GM20000 (cell line): ENCODE measurements around the gene ROBO1.

Experiments used
- DNase-seq: peaks from one replicate; pipeline ENCODE4 v3.0.0; 2012; ENCODE audit warnings: low spot score
- TF ChIP-seq, protein P1 (sequence below): IDR thresholded peaks from 2 replicates; pipeline ENCODE4 v1.5.1; 2012; ENCODE audit warnings: mild to moderate bottlenecking, control low read depth; ENCODE audit errors: extremely low read depth, missing control alignments

The ROBO1 gene

DNA sequence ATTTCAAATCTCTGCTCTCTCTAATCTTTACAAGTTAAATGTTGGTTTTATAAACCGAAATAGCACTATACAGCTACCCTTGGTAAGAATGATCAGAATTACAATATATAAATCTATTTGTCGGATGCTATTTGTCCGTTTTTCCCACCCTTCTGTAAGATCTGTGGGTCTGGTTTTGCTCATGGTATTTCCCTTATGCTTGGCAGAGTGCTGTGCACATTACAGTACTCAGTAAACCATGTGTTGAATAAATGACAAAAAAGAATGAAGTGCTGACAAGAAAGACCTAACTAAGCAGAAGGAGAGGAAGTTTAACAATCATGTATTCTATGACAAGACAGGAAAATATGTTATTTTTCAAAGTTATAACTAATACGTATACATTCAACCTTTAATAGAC lies 827.2 kb downstream of the ROBO1 start:
- no peak for DNase-seq
- TF ChIP-seq, protein P1, sequence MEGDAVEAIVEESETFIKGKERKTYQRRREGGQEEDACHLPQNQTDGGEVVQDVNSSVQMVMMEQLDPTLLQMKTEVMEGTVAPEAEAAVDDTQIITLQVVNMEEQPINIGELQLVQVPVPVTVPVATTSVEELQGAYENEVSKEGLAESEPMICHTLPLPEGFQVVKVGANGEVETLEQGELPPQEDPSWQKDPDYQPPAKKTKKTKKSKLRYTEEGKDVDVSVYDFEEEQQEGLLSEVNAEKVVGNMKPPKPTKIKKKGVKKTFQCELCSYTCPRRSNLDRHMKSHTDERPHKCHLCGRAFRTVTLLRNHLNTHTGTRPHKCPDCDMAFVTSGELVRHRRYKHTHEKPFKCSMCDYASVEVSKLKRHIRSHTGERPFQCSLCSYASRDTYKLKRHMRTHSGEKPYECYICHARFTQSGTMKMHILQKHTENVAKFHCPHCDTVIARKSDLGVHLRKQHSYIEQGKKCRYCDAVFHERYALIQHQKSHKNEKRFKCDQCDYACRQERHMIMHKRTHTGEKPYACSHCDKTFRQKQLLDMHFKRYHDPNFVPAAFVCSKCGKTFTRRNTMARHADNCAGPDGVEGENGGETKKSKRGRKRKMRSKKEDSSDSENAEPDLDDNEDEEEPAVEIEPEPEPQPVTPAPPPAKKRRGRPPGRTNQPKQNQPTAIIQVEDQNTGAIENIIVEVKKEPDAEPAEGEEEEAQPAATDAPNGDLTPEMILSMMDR: no peak

DNA sequence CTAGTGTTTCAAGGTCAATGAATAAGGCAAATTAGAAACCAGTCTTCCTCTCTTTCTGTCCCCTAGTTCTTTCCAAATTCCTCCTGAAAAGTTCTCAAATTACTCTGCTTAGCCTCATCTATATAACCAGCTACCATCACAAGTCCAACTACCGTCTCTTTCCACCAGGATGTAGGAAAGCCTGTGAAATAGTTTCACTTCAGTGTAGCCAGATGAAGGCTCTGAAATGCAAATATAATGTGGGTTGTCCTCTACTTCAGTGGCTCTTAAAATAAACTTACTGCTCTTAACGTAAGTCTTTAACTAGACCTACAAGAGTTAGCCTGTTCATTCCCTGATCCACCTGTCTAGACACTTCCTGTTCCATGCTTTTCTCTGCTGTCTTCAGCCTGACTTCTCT lies 827.7 kb downstream of the ROBO1 start:
- TF ChIP-seq, protein P1: no peak

DNA sequence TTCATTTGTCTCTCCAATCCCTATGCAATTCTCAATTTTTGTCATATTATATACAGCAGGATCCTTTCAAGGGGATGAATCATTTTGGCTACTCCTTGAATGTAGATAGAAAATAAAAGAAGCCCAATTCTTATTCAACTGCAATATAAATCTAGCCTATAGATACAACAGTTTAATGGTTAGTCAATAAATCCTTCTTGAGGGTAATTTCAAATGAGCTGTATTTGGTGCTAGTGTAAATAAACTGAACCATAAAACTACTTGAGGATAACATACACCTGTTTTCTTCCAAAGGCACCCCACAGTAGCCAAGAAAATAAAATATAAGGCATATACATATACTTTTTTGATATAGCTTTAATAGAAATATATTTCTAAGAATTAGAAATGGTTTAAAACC lies 830.3 kb downstream of the ROBO1 start:
- TF ChIP-seq, protein P1: no peak

More for the DNA sequence above, 827.7 kb downstream of the ROBO1 start:
- no peak for DNase-seq

DNA sequence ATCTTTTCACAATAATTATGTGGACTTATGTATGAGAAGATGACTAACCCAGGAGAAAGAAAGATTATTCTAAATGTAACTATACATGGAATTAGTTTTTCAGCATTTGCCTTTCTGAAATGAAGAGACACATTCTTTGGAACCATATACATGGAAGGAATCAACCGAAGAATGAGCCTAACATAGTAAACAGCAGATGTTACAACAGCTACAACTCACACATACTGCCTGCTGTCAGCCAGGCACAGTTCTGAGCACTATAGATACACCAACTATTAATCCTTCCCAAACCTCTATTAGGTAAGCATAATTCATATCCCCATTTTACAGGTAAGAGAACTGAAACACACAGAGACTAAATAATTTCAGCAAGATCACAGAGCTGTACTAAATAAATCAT lies 840.0 kb downstream of the ROBO1 start:
- DNase-seq: no peak

More for the DNA sequence above, 830.3 kb downstream of the ROBO1 start:
- no peak for DNase-seq

DNA sequence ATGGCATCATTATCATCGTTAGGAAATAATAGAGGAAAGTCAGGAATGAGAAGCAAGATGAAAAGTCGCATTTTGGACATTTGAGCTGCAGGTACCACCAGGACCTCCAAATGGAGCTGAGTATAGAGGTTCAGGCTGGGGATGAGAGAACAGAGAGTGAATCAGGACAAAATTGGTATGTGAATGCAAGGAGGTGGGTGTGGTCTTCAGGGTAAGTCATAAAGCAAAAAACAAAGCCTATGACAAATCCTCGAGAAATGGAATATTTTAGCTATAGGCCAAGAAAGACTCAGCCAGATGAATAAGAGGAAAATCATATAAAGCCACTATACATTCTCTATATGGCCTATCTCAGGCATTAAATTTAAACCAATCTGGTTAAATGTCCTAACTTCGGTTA lies 841.3 kb downstream of the ROBO1 start:
- DNase-seq: no peak
- TF ChIP-seq, protein P1: no peak

More for the DNA sequence above, 840.0 kb downstream of the ROBO1 start:
- TF ChIP-seq, protein P1: no peak

DNA sequence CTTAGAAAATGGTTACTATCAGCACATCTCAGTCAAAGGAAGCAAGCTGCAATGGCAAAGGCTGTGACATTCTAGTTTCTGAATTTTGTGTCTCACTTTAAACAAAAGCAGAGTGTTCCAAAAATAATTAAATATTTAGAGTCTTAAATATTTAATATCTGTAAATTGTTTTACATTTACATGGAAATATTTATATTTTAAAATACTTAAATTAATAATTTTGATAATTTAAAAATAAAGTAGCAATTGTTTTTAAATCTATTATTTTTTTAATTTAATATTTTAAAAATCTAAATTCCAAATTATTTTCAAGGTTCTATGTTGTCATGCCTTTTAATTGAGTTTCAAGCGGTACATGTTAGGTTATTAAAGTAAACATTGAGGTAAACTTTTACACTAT lies 843.1 kb downstream of the ROBO1 start:
- no peak for DNase-seq
- TF ChIP-seq, protein P1: no peak

DNA sequence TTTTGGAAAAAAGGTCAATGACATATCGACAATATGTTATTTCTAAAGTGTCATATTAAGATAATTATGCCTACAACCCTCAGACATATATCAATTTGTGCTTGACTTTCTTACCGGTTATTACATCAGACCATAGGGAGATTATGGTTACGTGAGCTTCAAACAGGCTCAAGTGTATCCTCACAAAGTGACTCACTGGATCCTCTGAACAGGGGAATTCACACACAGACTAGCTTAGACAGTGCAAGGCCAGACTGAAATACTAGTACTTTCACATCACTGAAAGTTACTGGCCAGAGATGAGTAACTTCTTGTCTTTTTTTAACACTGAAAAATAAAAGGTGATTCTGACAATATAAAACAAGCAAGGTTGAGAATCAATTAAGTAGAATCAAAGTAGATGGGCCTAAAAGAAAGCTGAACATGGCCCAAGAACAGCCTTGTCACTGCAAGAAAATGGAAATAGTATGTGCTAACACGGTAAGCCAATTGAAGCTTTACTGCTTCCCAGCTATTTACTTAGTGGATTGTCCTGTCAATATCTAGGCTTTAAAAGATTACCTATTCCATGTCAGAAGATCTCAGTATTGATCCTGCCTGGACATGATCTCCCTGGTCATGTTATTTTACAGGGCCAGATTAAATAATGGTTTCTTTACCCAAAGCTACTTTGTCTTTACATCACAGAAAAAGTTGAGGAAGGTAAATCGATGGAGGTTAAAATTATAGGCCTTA lies 848.6 kb downstream of the ROBO1 start:
- TF ChIP-seq, protein P1: no peak
- peak; percentile 21 for DNase-seq
